Activated naive CD4-positive, alpha-beta T cell treated with anti-CD3 and anti-CD28 coated beads, Interleukin-2, amount 10 ng/mL, durations not matched to agents 7 days and 5 days (primary cell): ENCODE measurements around the gene AKR1B15.
A peak's percentile ranks its signal among the peaks of the same experiment; 100 is the strongest.

Experiments used
- CTCF ChIA-PET: fragments of 350-600 bp; sonication (Branson Sonifier 250); formaldehyde crosslinking; loops from one replicate; lab custom pipeline; 2021; ENCODE audit warnings: antibody characterized with exemption; lab: Charles Lee
- DNase-seq: peaks from one replicate; pipeline ENCODE4 v3.0.0-alpha.2; 2020
- H3K27ac Mint-ChIP-seq: one replicate; pipeline ENCODE4 v1.8.0; 2021; ENCODE audit warnings: mild to moderate bottlenecking, moderate library complexity, mixed read lengths
- H3K27me3 Mint-ChIP-seq: one replicate; pipeline ENCODE4 v1.8.0; 2021; ENCODE audit warnings: mild to moderate bottlenecking, mixed read lengths
- H3K36me3 Mint-ChIP-seq: one replicate; pipeline ENCODE4 v1.8.0; 2021; ENCODE audit warnings: mixed read lengths
- H3K4me1 Mint-ChIP-seq: one replicate; pipeline ENCODE4 v1.8.0; 2021; ENCODE audit warnings: mixed read lengths
- H3K4me3 Mint-ChIP-seq: one replicate; pipeline ENCODE4 v1.8.0; 2021; ENCODE audit warnings: mild to moderate bottlenecking, moderate library complexity, mixed read lengths
- H3K9me3 Mint-ChIP-seq: one replicate; pipeline ENCODE4 v1.8.0; 2021; ENCODE audit warnings: mixed read lengths

The AKR1B15 gene

GRCh38 chr7:134593530-134594392 is 44.9 kb downstream of the AKR1B15 start:
- H3K4me1 Mint-ChIP-seq, result no peaks in the 10 kb centered on the region
- DNase-seq, result no peak
- peaks cover 4% of the 10 kb centered on the region for H3K27me3 Mint-ChIP-seq
- peaks cover 15% of the 10 kb centered on the region for H3K9me3 Mint-ChIP-seq
- H3K27ac Mint-ChIP-seq, result no peak overlapping the region
- CTCF ChIA-PET, result no interaction called here
- no peak overlapping the region for H3K4me3 Mint-ChIP-seq
- H3K36me3 Mint-ChIP-seq, result no peaks in the 10 kb centered on the region

- CTCF ChIA-PET, result no interaction called here
- no peak overlapping the region for H3K4me3 Mint-ChIP-seq
- no peaks in the 10 kb centered on the region for H3K36me3 Mint-ChIP-seq
- DNase-seq, result no peak
- H3K27me3 Mint-ChIP-seq, result peaks cover 9% of the 10 kb centered on the region
- H3K4me1 Mint-ChIP-seq, result no peaks in the 10 kb centered on the region
- H3K9me3 Mint-ChIP-seq, result peaks cover 14% of the 10 kb centered on the region
- no peak overlapping the region for H3K27ac Mint-ChIP-seq
Measured at GRCh38 chr7:134594877-134595276, 46.0 kb downstream of the AKR1B15 start.

GRCh38 chr7:134599371-134599770 is 50.5 kb downstream of the AKR1B15 start:
- H3K9me3 Mint-ChIP-seq, result peaks cover 2% of the 10 kb centered on the region
- H3K27me3 Mint-ChIP-seq, result peaks cover 21% of the 10 kb centered on the region
- DNase-seq, result no peak
- no peaks in the 10 kb centered on the region for H3K36me3 Mint-ChIP-seq
- H3K4me3 Mint-ChIP-seq, result no peak overlapping the region
- no peak overlapping the region for H3K27ac Mint-ChIP-seq
- CTCF ChIA-PET, result no interaction called here
- H3K4me1 Mint-ChIP-seq, result no peaks in the 10 kb centered on the region

GRCh38 chr7:134601459-134601858 is 52.5 kb downstream of the AKR1B15 start:
- DNase-seq, result no peak
- CTCF ChIA-PET, result no interaction called here
- Mint-ChIP-seq H3K4me3 (no peak overlapping the region), H3K27me3 (peaks cover 27% of the 10 kb centered on the region), H3K9me3 (peaks cover 2% of the 10 kb centered on the region), H3K36me3 (no peaks in the 10 kb centered on the region), H3K4me1 (peaks cover 2% of the 10 kb centered on the region), H3K27ac (no peak overlapping the region)

- no peaks in the 10 kb centered on the region for H3K36me3 Mint-ChIP-seq
- peaks cover 2% of the 10 kb centered on the region for H3K9me3 Mint-ChIP-seq
- H3K4me1 Mint-ChIP-seq, result peaks cover 4% of the 10 kb centered on the region
- H3K27me3 Mint-ChIP-seq, result peaks cover 38% of the 10 kb centered on the region
- CTCF ChIA-PET, result no interaction called here
- H3K4me3 Mint-ChIP-seq, result no peak overlapping the region
- no peak overlapping the region for H3K27ac Mint-ChIP-seq
- no peak for DNase-seq
Measured at GRCh38 chr7:134602881-134603451, 54.1 kb downstream of the AKR1B15 start.

- Mint-ChIP-seq H3K4me3 (no peak overlapping the region), H3K27ac (no peak overlapping the region), H3K36me3 (no peaks in the 10 kb centered on the region), H3K4me1 (peaks cover 4% of the 10 kb centered on the region), H3K27me3 (peaks cover 33% of the 10 kb centered on the region), H3K9me3 (no peaks in the 10 kb centered on the region)
- DNase-seq, result peak; percentile 70
- CTCF ChIA-PET, result interaction anchor here (0.6 to 3.5 kb wide), 13 partner anchors 11 to 349 kb away, joined by 3 to 37 read pairs (median 3); no protein-coding TSS in a partner anchor
Measured at GRCh38 chr7:134605978-134606923, 57.3 kb downstream of the AKR1B15 start.

GRCh38 chr7:134611611-134612151 is 62.8 kb downstream of the AKR1B15 start:
- CTCF ChIA-PET, result interaction anchor here (0.7 to 2.6 kb wide), 6 partner anchors 84 to 340 kb away, joined by 3 to 10 read pairs (median 4); no protein-coding TSS in a partner anchor
- DNase-seq, result no peak
- H3K4me3 Mint-ChIP-seq, result no peak overlapping the region
- H3K27ac Mint-ChIP-seq, result no peak overlapping the region
- peaks cover 15% of the 10 kb centered on the region for H3K27me3 Mint-ChIP-seq
- no peaks in the 10 kb centered on the region for H3K9me3 Mint-ChIP-seq
- no peaks in the 10 kb centered on the region for H3K36me3 Mint-ChIP-seq
- peaks cover 10% of the 10 kb centered on the region for H3K4me1 Mint-ChIP-seq

- Mint-ChIP-seq H3K4me3 (no peak overlapping the region), H3K4me1 (peaks cover 10% of the 10 kb centered on the region), H3K9me3 (no peaks in the 10 kb centered on the region), H3K36me3 (no peaks in the 10 kb centered on the region), H3K27me3 (peaks cover 15% of the 10 kb centered on the region), H3K27ac (no peak overlapping the region)
- CTCF ChIA-PET, result interaction anchor here (0.7 to 2.6 kb wide), 6 partner anchors 84 to 339 kb away, joined by 3 to 10 read pairs (median 4); no protein-coding TSS in a partner anchor
- no peak for DNase-seq
Measured at GRCh38 chr7:134612197-134612596, 63.3 kb downstream of the AKR1B15 start.

GRCh38 chr7:134613623-134614347 is 64.9 kb downstream of the AKR1B15 start:
- no peak for DNase-seq
- Mint-ChIP-seq H3K4me1 (peaks cover 10% of the 10 kb centered on the region), H3K4me3 (no peak overlapping the region), H3K36me3 (no peaks in the 10 kb centered on the region), H3K27ac (no peak overlapping the region), H3K27me3 (peaks cover 18% of the 10 kb centered on the region), H3K9me3 (no peaks in the 10 kb centered on the region)
- CTCF ChIA-PET, result interaction anchor here (0.5 to 1.0 kb wide), 3 partner anchors 96 to 138 kb away, joined by 3 to 4 read pairs (median 3); no protein-coding TSS in a partner anchor

DNA sequence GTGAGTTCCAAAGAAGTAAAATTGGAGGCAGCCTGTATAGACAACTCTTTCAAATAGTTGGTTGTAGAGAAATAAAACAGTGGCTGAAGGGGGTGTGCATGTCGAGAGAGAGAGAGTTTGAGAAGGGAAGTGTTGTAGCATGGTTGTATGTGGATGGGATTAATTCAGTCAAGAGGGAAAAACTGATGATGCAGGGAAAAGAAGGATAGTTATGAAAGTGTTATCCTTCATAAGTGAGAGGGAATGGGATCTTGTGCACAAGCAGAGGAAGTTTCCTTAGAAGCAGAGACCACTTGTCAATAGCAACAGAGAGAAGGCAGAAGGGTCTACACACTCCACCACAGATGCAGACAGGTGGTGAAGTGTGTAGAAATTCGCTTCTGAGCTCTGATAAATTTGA is 67.7 kb downstream of the AKR1B15 start:
- no peaks in the 10 kb centered on the region for H3K36me3 Mint-ChIP-seq
- no peak overlapping the region for H3K27ac Mint-ChIP-seq
- no peak for DNase-seq
- H3K4me1 Mint-ChIP-seq, result peaks cover 10% of the 10 kb centered on the region
- CTCF ChIA-PET, result interaction anchor here (1.4 kb wide), 1 partner anchor 11 kb away, joined by 4 read pairs; no protein-coding TSS in a partner anchor
- no peaks in the 10 kb centered on the region for H3K9me3 Mint-ChIP-seq
- H3K27me3 Mint-ChIP-seq, result peaks cover 24% of the 10 kb centered on the region
- H3K4me3 Mint-ChIP-seq, result no peak overlapping the region

GRCh38 chr7:134618756-134619530 is 70.0 kb downstream of the AKR1B15 start:
- Mint-ChIP-seq H3K4me3 (no peak overlapping the region), H3K36me3 (no peaks in the 10 kb centered on the region)

DNA sequence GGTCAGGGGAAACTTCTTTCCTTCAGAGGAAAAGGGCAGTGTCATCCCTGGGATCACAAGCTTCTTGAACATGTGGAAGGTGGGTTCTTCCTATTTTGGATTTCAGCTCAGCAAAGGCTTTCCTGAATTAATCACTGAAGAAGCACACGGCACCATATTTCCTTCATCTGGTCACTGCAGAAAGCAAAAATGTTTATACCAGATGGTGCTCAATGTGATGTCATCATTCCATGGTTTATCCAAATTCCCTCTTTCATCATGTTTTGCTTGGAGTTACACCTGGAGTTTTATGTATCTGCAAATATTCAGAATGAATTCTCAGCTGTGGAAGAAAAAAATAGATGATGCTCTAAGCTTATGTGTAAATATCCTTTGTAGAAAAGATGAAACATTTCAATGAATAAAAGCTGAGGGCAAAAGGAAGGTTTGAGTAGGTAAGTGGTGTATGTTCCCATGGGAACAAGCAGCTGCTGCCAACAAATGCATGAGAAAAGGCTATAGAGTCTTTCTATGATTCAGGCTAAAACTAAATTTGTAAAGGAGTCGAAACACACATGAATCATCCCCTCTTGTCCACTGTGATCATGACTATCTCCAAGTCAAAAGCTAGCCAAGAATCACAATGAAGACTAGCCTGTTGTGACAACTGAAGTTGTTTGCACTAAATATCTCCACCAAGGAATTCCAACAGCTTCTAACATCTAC is 70.9 kb downstream of the AKR1B15 start:
- H3K27ac Mint-ChIP-seq, result no peak overlapping the region
- H3K9me3 Mint-ChIP-seq, result no peaks in the 10 kb centered on the region
- no peaks in the 10 kb centered on the region for H3K4me1 Mint-ChIP-seq
- H3K4me3 Mint-ChIP-seq, result no peak overlapping the region
- CTCF ChIA-PET, result no interaction called here
- no peak for DNase-seq
- peaks cover 34% of the 10 kb centered on the region for H3K27me3 Mint-ChIP-seq
- H3K36me3 Mint-ChIP-seq, result no peaks in the 10 kb centered on the region

More at GRCh38 chr7:134618756-134619530, 70.0 kb downstream of the AKR1B15 start:
- no peak overlapping the region for H3K27ac Mint-ChIP-seq
- H3K4me1 Mint-ChIP-seq, result peaks cover 4% of the 10 kb centered on the region
- no peaks in the 10 kb centered on the region for H3K9me3 Mint-ChIP-seq
- H3K27me3 Mint-ChIP-seq, result peaks cover 34% of the 10 kb centered on the region
- no peak for DNase-seq
- CTCF ChIA-PET, result no interaction called here
